Breast epithelium (tissue), 4 donors: Measurements from ENCODE around the gene CBLN3. TPM values are rescaled to one million over a fixed set of nuclear protein-coding genes. Genes with fewer than 3 reads are reported as not detected.

ENCODE experiments used
- DNase-seq, 2 donors: peaks; one replicate each; pipeline ENCODE4 v3.0.0-alpha.2; 2019; ENCODE audit warnings: low spot score in 2 of 2
- H3K27ac ChIP-seq, 2 donors: fragments of 200-600 bp; sonication (generic) in 1 of 2; one replicate each; pipeline ENCODE4 v1.5.1; 2016 to 2019; ENCODE audit warnings: mild to moderate bottlenecking in 1 of 2
- H3K27me3 ChIP-seq, 2 donors: fragments of 200-600 bp; sonication (generic) in 1 of 2; one replicate each; pipeline versions ENCODE4 v1.5.1 to v1.6.0; 2017 to 2019; ENCODE audit warnings: control low read depth in 1 of 2, mild to moderate bottlenecking in 1 of 2
- H3K36me3 ChIP-seq: fragments of 200-600 bp; one replicate; pipeline ENCODE4 v1.5.1; 2019
- H3K4me1 ChIP-seq, 2 donors: fragments of 200-600 bp; sonication (generic); one replicate each; pipeline ENCODE4 v1.5.1; 2016 to 2019; ENCODE audit warnings: control low read depth in 1 of 2
- H3K4me3 ChIP-seq, 3 donors: fragments of 200-600 bp; sonication (generic); 1 replicate in 2 of 3; 2 replicates in 1 of 3; pipeline ENCODE4 v1.5.1; 2016 to 2019; ENCODE audit warnings: mild to moderate bottlenecking in 3 of 3, moderate library complexity in 2 of 3
- H3K9me3 ChIP-seq, 2 donors: fragments of 200-600 bp; sonication (generic) in 1 of 2; one replicate each; pipeline ENCODE4 v1.5.1; 2016 to 2019; ENCODE audit warnings: control low read depth in 1 of 2
- CTCF ChIP-seq, 3 donors: fragments of 450-650 bp; IDR thresholded peaks; one replicate each; pipeline ENCODE4 v1.5.1; 2016 to 2017; ENCODE audit warnings: antibody characterized with exemption in 3 of 3, mild to moderate bottlenecking in 3 of 3, moderate library complexity in 3 of 3
- POLR2A ChIP-seq: fragments of 450-650 bp; IDR thresholded peaks from one replicate; pipeline ENCODE4 v1.6.1; 2016; ENCODE audit warnings: antibody characterized with exemption, mild to moderate bottlenecking, moderate library complexity
- POLR2AphosphoS5 ChIP-seq, 3 donors: sonication (generic); formaldehyde crosslinking; IDR thresholded peaks; one replicate each; pipeline ENCODE4 v1.6.1; 2017; ENCODE audit warnings: antibody characterized with exemption in 3 of 3
- intact Hi-C: fragments of 100-400 bp; cut with DNase I; formaldehyde crosslinking; loops from one replicate; pipeline ENCODE4 v1.15.1; 2023; ENCODE audit warnings: low total_unique reads
- total RNA-seq, 3 donors: library from RNA; depleted of rRNA; stranded (reverse); fragments of >200 nt; gene quantifications; one replicate each; pipeline ENCODE4 v1.1.0, GENCODE V29; 2016

Gene CBLN3
- total RNA-seq, 3 donors from 2014 or later, result 1.6 to 3.8 (median 2.3) TPM

GRCh38 chr14:24431569-24432258, 2.2 kb upstream of the CBLN3 start:
- TF ChIP-seq POLR2AphosphoS5 (IDR thresholded peaks at IDR 0.05) (peak; percentile 40 to 48 (median 42)), CTCF (IDR thresholded peaks at IDR 0.05) (peak; percentile 88 to 97 (median 92)), POLR2A (no peak)
- intact Hi-C loops, result loop anchor here (2.0 kb wide), 1 partner anchor 63 kb away; the partner anchor contains the start of gene NFATC4
- peak; percentile 78 to 86 for DNase-seq
- no peaks in the 10 kb centered on the region for H3K9me3 ChIP-seq
- H3K36me3 ChIP-seq, result no peaks in the 10 kb centered on the region
- peak overlapping the region; percentile 96 to 100 for H3K27ac ChIP-seq
- H3K27me3 ChIP-seq, result no peaks in the 10 kb centered on the region
- H3K4me3 ChIP-seq, result peak overlapping the region; percentile 65 to 94 (median 91)
- H3K4me1 ChIP-seq, result peaks cover 6 to 14% of the 10 kb centered on the region in 2 donors

- TF ChIP-seq POLR2A, result no peak
- TF ChIP-seq POLR2AphosphoS5 (IDR thresholded peaks at IDR 0.05), result no peak
- no peak for TF ChIP-seq CTCF (IDR thresholded peaks at IDR 0.05)
- Histone ChIP-seq H3K4me1 (peaks cover 6 to 14% of the 10 kb centered on the region in 2 donors), H3K9me3 (no peaks in the 10 kb centered on the region), H3K4me3 (peak overlapping the region; percentile 65 to 94 (median 91)), H3K36me3 (no peaks in the 10 kb centered on the region), H3K27me3 (no peaks in the 10 kb centered on the region), H3K27ac (peak overlapping the region; percentile 96 to 100)
- DNase-seq, result no peak
- intact Hi-C loops, result loop anchor here (2.0 kb wide), 1 partner anchor 62 kb away; the partner anchor contains the start of gene NFATC4
These were observed 1.5 kb upstream of the CBLN3 start for GRCh38 chr14:24430682-24431568.

- Histone ChIP-seq H3K27ac (peak overlapping the region; percentile 96 to 100), H3K9me3 (no peaks in the 10 kb centered on the region), H3K4me3 (peak overlapping the region; percentile 65 to 94 (median 91)), H3K4me1 (peaks cover 6 to 14% of the 10 kb centered on the region in 2 donors), H3K36me3 (no peaks in the 10 kb centered on the region), H3K27me3 (no peaks in the 10 kb centered on the region)
- peak in 1 of 2 donors; percentile 61 for DNase-seq
- intact Hi-C loops, result loop anchor here (2.0 kb wide), 1 partner anchor 61 kb away; the partner anchor contains the start of gene NFATC4
- TF ChIP-seq POLR2A (no peak), CTCF (IDR thresholded peaks at IDR 0.05) (no peak), POLR2AphosphoS5 (IDR thresholded peaks at IDR 0.05) (peak in 1 of 3 donors; percentile 9)
These were observed 744 bp upstream of the CBLN3 start for GRCh38 chr14:24430143-24430681.

- TF ChIP-seq CTCF (IDR thresholded peaks at IDR 0.05) (no peak), POLR2AphosphoS5 (IDR thresholded peaks at IDR 0.05) (no peak), POLR2A (no peak)
- no peak for DNase-seq
- H3K27me3 ChIP-seq, result no peaks in the 10 kb centered on the region
- H3K4me1 ChIP-seq, result peaks cover 6 to 14% of the 10 kb centered on the region in 2 donors
- H3K36me3 ChIP-seq, result no peaks in the 10 kb centered on the region
- intact Hi-C loops, result loop anchor here (1.0 to 2.0 kb wide), 2 partner anchors 17 to 92 kb away; no protein-coding TSS in a partner anchor
- peak overlapping the region; percentile 65 to 94 (median 91) for H3K4me3 ChIP-seq
- no peaks in the 10 kb centered on the region for H3K9me3 ChIP-seq
- H3K27ac ChIP-seq, result peak overlapping the region; percentile 96 to 100
These were observed 657 bp downstream of the CBLN3 start for GRCh38 chr14:24428628-24429394.
